Stimulated activated CD8-positive, alpha-beta memory T cell treated with anti-CD3 and anti-CD28 coated beads, Interleukin-15, amount 100 ng/mL, for 24 hours (primary cell): Measurements from ENCODE around the gene SPRR2D.
"Not testable (repeated sequence)": the region's sequence is repeated elsewhere in the genome, so short reads cannot be mapped to it uniquely, and the experiment has no call there.

Experiments used
- DNase-seq: peaks from one replicate; pipeline ENCODE4 v3.0.0-alpha.2; 2020; ENCODE audit warnings: low read depth

The SPRR2D gene

GRCh38 chr1:153011235-153011758 lies 29.6 kb downstream of the SPRR2D start:
- DNase-seq = not testable (repeated sequence)

- DNase-seq = no peak
Observed at GRCh38 chr1:153001382-153001781, 39.5 kb downstream of the SPRR2D start, which contains the start of gene SPRR3. SPRR3 (plus strand) TSS chr1:153001749; CDS start chr1:153003021, 1,272 bp downstream.

- no peak for DNase-seq
Observed at GRCh38 chr1:153000294-153000693, 40.6 kb downstream of the SPRR2D start.

- DNase-seq = no peak
Observed at GRCh38 chr1:152999818-153000217, 41.1 kb downstream of the SPRR2D start.

GRCh38 chr1:152998476-152998875 lies 42.4 kb downstream of the SPRR2D start:
- DNase-seq = no peak

- no peak for DNase-seq
Observed at GRCh38 chr1:152997901-152998300, 43.0 kb downstream of the SPRR2D start.

- no peak for DNase-seq
Observed at GRCh38 chr1:152996633-152997400, 44.1 kb downstream of the SPRR2D start.

- DNase-seq = no peak
Observed at GRCh38 chr1:152995842-152996241, 45.1 kb downstream of the SPRR2D start.

- DNase-seq = no peak
Observed at GRCh38 chr1:152993186-152993585, 47.7 kb downstream of the SPRR2D start.
